ENCODE data around the gene PCDHGB6. TPM values are rescaled to one million over a fixed set of nuclear protein-coding genes. Genes with fewer than 3 reads are reported as not detected.

Gene PCDHGB6
- total and polyA plus RNA-seq, 9 of the 15 experiments (the other 6 are each of a cell fraction or from before 2014, with no cell fraction given): 0.01 to 0.11 (median 0.07) TPM; not detected in 1

- Histone ChIP-seq H3K27ac (ENCODE audit: extremely low read depth, low read depth, low read length) (no peak overlapping the region), H3K4me2 (ENCODE audit: insufficient read depth, low read length) (no peak overlapping the region), H3K9me1 (ENCODE audit: control insufficient read depth, insufficient read depth, low read length) (no peaks in the 10 kb centered on the region), H3K79me2 (ENCODE audit: control insufficient read depth, insufficient read depth, low read length) (no peaks in the 10 kb centered on the region), H2AFZ (ENCODE audit: low read depth, low read length) (no peak overlapping the region), H3K9ac (ENCODE audit: insufficient read depth in 1 of 2, low read depth in 2 of 2, low read length in 2 of 2) (no peak overlapping the region), H4K20me1 (replicated peaks; ENCODE audit: control insufficient read depth, insufficient read depth, low read length) (no peaks in the 10 kb centered on the region), H3K9me3 (replicated peaks; ENCODE audit: control insufficient read depth, insufficient read depth, low read depth, low read length) (no peaks in the 10 kb centered on the region), H3K4me3 (no peak overlapping the region), H3K27me3 (ENCODE audit: control insufficient read depth in 2 of 2, insufficient read depth in 2 of 2, low read length in 2 of 2) (peaks cover 3 to 33% of the 10 kb centered on the region in 2 experiments; a peak in 3 of 5 replicates), H3K4me1 (replicated peaks in 1 of 2; ENCODE audit: control insufficient read depth in 2 of 2, insufficient read depth in 2 of 2, low read length in 2 of 2) (peaks cover 0 to 10% of the 10 kb centered on the region in 2 experiments; a peak in 1 of 5 replicates), H3K36me3 (ENCODE audit: control insufficient read depth, insufficient read depth, low read length) (no peaks in the 10 kb centered on the region)
- no peak for ATAC-seq
- no peak for DNase-seq (ENCODE audit: extremely low read depth in 1 of 4, low spot score in 3 of 4)
- in situ Hi-C loops (cut with MboI): no loop called here
- intact Hi-C loops (cut with micrococcal nuclease): no loop called here
- no peak for FAIRE-seq
- BruUV-seq (replicated peaks): no TSS peak
- TF ChIP-seq CEBPB (tag; IDR thresholded peaks at IDR 0.05) (peak; percentile 87), ETS1 (conservative IDR thresholded peaks at IDR 0.05; ENCODE audit: control insufficient read depth, low read depth, low read length) (no peak), CEBPG (CRISPR knock-in tag; IDR thresholded peaks at IDR 0.05) (no peak), CEBPG (tag; conservative IDR thresholded peaks at IDR 0.05 in 1 of 2, IDR thresholded peaks at IDR 0.05 in 1 of 2) (peak; percentile 35 to 94; a peak in 3 of 4 replicates)
- WGBS (ENCODE audit: insufficient coverage, low coverage, missing lambda C conversion rate): 2% methylated on average over 10 of the region's 10 CpGs
- CTCF ChIA-PET (ENCODE audit: low intra/inter-chr PET ratio): no interaction called here
- POLR2A ChIA-PET: no interaction called here
These were observed 19.2 kb upstream of the PCDHGB6 start for GRCh38 chr5:141388661-141389060.

Measured in K562 (cell line).